Astrocyte (in vitro differentiated cells and primary cell): Measurements from ENCODE around the gene CCDC3. TPM values are rescaled to one million over a fixed set of nuclear protein-coding genes. Genes with fewer than 3 reads are reported as not detected.

Source experiments
- DNase-seq: peaks from one replicate; pipeline ENCODE4 v3.0.0-alpha.2; 2010; ENCODE audit warnings: low read depth
- FAIRE-seq: peaks from 2 replicates; lab custom pipeline; 2011; peaks lifted over from hg19 to GRCh38; lab: Jason Lieb, UNC
- H2AFZ ChIP-seq: 2 replicates; pipeline ENCODE4 v1.6.0; 2012; ENCODE audit warnings: low read depth, low read length, inconsistent platforms
- H3K27ac ChIP-seq: 2 replicates; pipeline ENCODE4 v1.5.1; 2011; ENCODE audit warnings: low read depth, low read length, inconsistent platforms
- H3K27me3 ChIP-seq: 2 replicates; pipeline ENCODE4 v1.6.0; 2011; ENCODE audit warnings: low read length, inconsistent platforms; ENCODE audit not compliant: insufficient read depth
- H3K36me3 ChIP-seq: 2 replicates; pipeline ENCODE4 v1.5.1; 2011; ENCODE audit warnings: low read length, inconsistent platforms; ENCODE audit not compliant: insufficient read depth
- H3K4me1 ChIP-seq: 2 replicates; pipeline ENCODE4 v1.5.1; 2011; ENCODE audit warnings: low read length, inconsistent platforms; ENCODE audit not compliant: insufficient read depth
- H3K4me2 ChIP-seq: 2 replicates; pipeline ENCODE4 v1.6.0; 2012; ENCODE audit warnings: low read length, inconsistent platforms
- H3K4me3 ChIP-seq: 2 replicates; pipeline ENCODE4 v1.5.1; 2011; ENCODE audit warnings: low read depth, mild to moderate bottlenecking, low read length, inconsistent platforms; ENCODE audit not compliant: insufficient read depth
- H3K79me2 ChIP-seq: 2 replicates; pipeline ENCODE4 v1.6.0; 2012; ENCODE audit warnings: mild to moderate bottlenecking, low read length, inconsistent platforms; ENCODE audit not compliant: insufficient read depth
- H3K9ac ChIP-seq: 2 replicates; pipeline ENCODE4 v1.6.0; 2012; ENCODE audit warnings: mild to moderate bottlenecking, low read length, inconsistent platforms
- H3K9me3 ChIP-seq: 2 replicates; pipeline ENCODE4 v1.5.1; 2012; ENCODE audit warnings: low read depth, mild to moderate bottlenecking, low read length, inconsistent platforms; ENCODE audit not compliant: insufficient read depth
- H4K20me1 ChIP-seq: 2 replicates; pipeline ENCODE4 v1.6.0; 2012; ENCODE audit warnings: low read length, inconsistent platforms; ENCODE audit not compliant: insufficient read depth
- H3K27ac Mint-ChIP-seq: one replicate; pipeline ENCODE4 v1.8.0; 2021; ENCODE audit warnings: mild to moderate bottlenecking, mixed read lengths; ENCODE audit not compliant: unreplicated experiment
- H3K27me3 Mint-ChIP-seq: one replicate; pipeline ENCODE4 v1.8.0; 2021; ENCODE audit warnings: low read depth, mixed read lengths; ENCODE audit not compliant: unreplicated experiment
- H3K36me3 Mint-ChIP-seq: one replicate; pipeline ENCODE4 v1.8.0; 2021; ENCODE audit warnings: low read depth, mixed read lengths; ENCODE audit not compliant: unreplicated experiment
- H3K4me1 Mint-ChIP-seq: one replicate; pipeline ENCODE4 v1.8.0; 2021; ENCODE audit warnings: low read depth, mixed read lengths; ENCODE audit not compliant: unreplicated experiment
- H3K4me3 Mint-ChIP-seq: one replicate; pipeline ENCODE4 v1.8.0; 2021; ENCODE audit warnings: mild to moderate bottlenecking, moderate library complexity, mixed read lengths; ENCODE audit not compliant: unreplicated experiment
- H3K9me3 Mint-ChIP-seq: one replicate; pipeline ENCODE4 v1.8.0; 2021; ENCODE audit warnings: mild to moderate bottlenecking, mixed read lengths; ENCODE audit not compliant: unreplicated experiment
- EZH2 ChIP-seq: IDR thresholded peaks from 2 replicates; pipeline ENCODE4 v1.6.1; 2012; ENCODE audit warnings: mild to moderate bottlenecking, low read length, inconsistent platforms; ENCODE audit not compliant: insufficient read depth
- total RNA-seq: library from RNA; stranded (reverse); gene quantifications from 2 replicates; pipeline ENCODE4 v1.2.1, GENCODE V29; 2021
- TF ChIP-seq, protein P1 (sequence below): IDR thresholded peaks from 2 replicates; pipeline ENCODE4 v1.5.1; 2011; ENCODE audit warnings: low read depth, mild to moderate bottlenecking, inconsistent platforms, low read length, moderate library complexity; ENCODE audit not compliant: insufficient read depth

The CCDC3 gene
- total RNA-seq, 1 donor from 2014 or later: 25.8 TPM

DNA sequence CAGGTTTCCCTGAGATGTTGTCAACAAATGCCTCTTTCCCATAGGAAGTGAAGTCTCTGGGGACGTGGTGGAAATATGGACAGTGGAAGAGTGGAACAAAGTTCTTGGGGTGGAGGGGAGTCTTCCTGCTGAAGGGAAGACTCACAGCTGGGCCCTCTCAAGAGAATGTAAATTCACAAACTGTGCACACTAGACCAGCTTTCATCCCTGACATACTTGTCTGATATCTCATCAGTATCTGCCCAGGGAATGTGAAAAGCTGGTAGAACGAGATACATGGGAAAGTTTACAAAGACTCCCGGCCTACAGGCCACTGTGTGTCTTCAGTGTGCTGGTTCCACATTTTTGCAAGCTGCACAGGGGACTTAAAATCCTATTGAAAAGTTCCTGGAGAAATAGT, 16.7 kb upstream of the CCDC3 start:
- H3K9me3 ChIP-seq: peaks cover 1% of the 10 kb centered on the region
- TF ChIP-seq, protein P1, sequence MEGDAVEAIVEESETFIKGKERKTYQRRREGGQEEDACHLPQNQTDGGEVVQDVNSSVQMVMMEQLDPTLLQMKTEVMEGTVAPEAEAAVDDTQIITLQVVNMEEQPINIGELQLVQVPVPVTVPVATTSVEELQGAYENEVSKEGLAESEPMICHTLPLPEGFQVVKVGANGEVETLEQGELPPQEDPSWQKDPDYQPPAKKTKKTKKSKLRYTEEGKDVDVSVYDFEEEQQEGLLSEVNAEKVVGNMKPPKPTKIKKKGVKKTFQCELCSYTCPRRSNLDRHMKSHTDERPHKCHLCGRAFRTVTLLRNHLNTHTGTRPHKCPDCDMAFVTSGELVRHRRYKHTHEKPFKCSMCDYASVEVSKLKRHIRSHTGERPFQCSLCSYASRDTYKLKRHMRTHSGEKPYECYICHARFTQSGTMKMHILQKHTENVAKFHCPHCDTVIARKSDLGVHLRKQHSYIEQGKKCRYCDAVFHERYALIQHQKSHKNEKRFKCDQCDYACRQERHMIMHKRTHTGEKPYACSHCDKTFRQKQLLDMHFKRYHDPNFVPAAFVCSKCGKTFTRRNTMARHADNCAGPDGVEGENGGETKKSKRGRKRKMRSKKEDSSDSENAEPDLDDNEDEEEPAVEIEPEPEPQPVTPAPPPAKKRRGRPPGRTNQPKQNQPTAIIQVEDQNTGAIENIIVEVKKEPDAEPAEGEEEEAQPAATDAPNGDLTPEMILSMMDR: no peak
- TF ChIP-seq EZH2: no peak
- peak overlapping the region; percentile 36 for H3K27ac ChIP-seq
- no peak for FAIRE-seq
- H3K4me1 ChIP-seq: peaks cover 8% of the 10 kb centered on the region
- Mint-ChIP-seq H3K36me3 (no peaks in the 10 kb centered on the region), H3K4me1 (peaks cover 20% of the 10 kb centered on the region), H3K27ac (peak overlapping the region; percentile 67), H3K9me3 (no peaks in the 10 kb centered on the region), H3K4me3 (no peak overlapping the region), H3K27me3 (no peaks in the 10 kb centered on the region)
- DNase-seq: peak; percentile 18
- H4K20me1 ChIP-seq: no peaks in the 10 kb centered on the region
- no peaks in the 10 kb centered on the region for H3K36me3 ChIP-seq
- no peak overlapping the region for H3K4me2 ChIP-seq
- H3K9ac ChIP-seq: no peak overlapping the region
- no peaks in the 10 kb centered on the region for H3K79me2 ChIP-seq
- H3K4me3 ChIP-seq: no peak overlapping the region
- no peak overlapping the region for H2AFZ ChIP-seq
- H3K27me3 ChIP-seq: peaks cover 3% of the 10 kb centered on the region

GRCh38 chr10:13016886-13017285, 15.4 kb upstream of the CCDC3 start:
- peak overlapping the region; percentile 50 for H3K9ac ChIP-seq
- H3K4me3 ChIP-seq: no peak overlapping the region
- H3K4me1 ChIP-seq: peaks cover 8% of the 10 kb centered on the region
- FAIRE-seq: no peak
- H3K4me2 ChIP-seq: peak overlapping the region; percentile 39
- peak overlapping the region; percentile 88 for H3K27ac Mint-ChIP-seq
- no peak for DNase-seq
- no peaks in the 10 kb centered on the region for H3K36me3 Mint-ChIP-seq
- no peaks in the 10 kb centered on the region for H3K36me3 ChIP-seq
- H3K9me3 Mint-ChIP-seq: no peaks in the 10 kb centered on the region
- H2AFZ ChIP-seq: no peak overlapping the region
- H3K4me3 Mint-ChIP-seq: no peak overlapping the region
- H3K9me3 ChIP-seq: no peaks in the 10 kb centered on the region
- no peaks in the 10 kb centered on the region for H3K27me3 Mint-ChIP-seq
- peak overlapping the region; percentile 74 for H3K27ac ChIP-seq
- H3K4me1 Mint-ChIP-seq: peaks cover 20% of the 10 kb centered on the region
- no peaks in the 10 kb centered on the region for H3K79me2 ChIP-seq
- H3K27me3 ChIP-seq: peaks cover 3% of the 10 kb centered on the region
- no peaks in the 10 kb centered on the region for H4K20me1 ChIP-seq
- no peak for TF ChIP-seq EZH2
- TF ChIP-seq, protein P1: no peak

DNA sequence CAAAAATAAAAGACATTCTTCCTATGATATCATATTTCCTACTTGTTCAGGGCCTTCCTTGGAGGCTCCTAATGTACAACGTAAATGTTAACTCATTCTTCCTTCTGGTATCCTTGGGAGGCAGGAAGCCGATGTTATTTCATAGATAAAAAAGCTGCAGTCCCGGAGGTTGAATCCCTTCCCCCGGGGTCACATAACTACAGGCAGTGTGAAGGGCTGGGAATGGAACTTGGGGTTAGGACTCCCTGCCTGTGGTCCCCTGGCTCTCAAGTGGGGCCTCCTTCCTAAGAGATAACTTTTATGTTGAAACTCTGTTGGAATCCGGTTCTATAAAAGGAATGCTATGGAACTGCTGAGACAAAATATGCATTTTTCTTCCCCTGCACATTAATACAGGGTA, 14.9 kb upstream of the CCDC3 start:
- Histone ChIP-seq H3K4me3 (no peak overlapping the region), H4K20me1 (no peaks in the 10 kb centered on the region), H3K9ac (peak overlapping the region; percentile 50), H3K4me1 (peaks cover 8% of the 10 kb centered on the region), H3K9me3 (no peaks in the 10 kb centered on the region), H3K4me2 (peak overlapping the region; percentile 39), H3K36me3 (no peaks in the 10 kb centered on the region), H2AFZ (no peak overlapping the region), H3K27me3 (peaks cover 1% of the 10 kb centered on the region), H3K79me2 (no peaks in the 10 kb centered on the region), H3K27ac (peak overlapping the region; percentile 74)
- H3K9me3 Mint-ChIP-seq: no peaks in the 10 kb centered on the region
- H3K4me3 Mint-ChIP-seq: no peak overlapping the region
- H3K4me1 Mint-ChIP-seq: peaks cover 20% of the 10 kb centered on the region
- no peaks in the 10 kb centered on the region for H3K36me3 Mint-ChIP-seq
- H3K27ac Mint-ChIP-seq: peak overlapping the region; percentile 88
- H3K27me3 Mint-ChIP-seq: no peaks in the 10 kb centered on the region
- TF ChIP-seq, protein P1: no peak
- TF ChIP-seq EZH2: no peak
- FAIRE-seq (peak; percentile 45), DNase-seq (peak; percentile 36)
